BLaER1 treated with 17β-estradiol and CSF1 and Interleukin-3, amounts not matched to agents 10 nM and 100 nM (cell line): Measurements from ENCODE around the gene CTSA.

Source experiments
- H3K27ac ChIP-seq, 11 experiments: shearing (Covaris generic); formaldehyde crosslinking; 2 replicates each; pipeline ENCODE4 v1.8.1; 2022
- H3K27me3 ChIP-seq, 11 experiments: shearing (Covaris generic); formaldehyde crosslinking; 2 replicates each; pipeline ENCODE4 v1.8.1; 2022
- H3K36me3 ChIP-seq, 11 experiments: shearing (Covaris generic); formaldehyde crosslinking; 2 replicates each; pipeline ENCODE4 v1.8.1; 2022
- H3K4me1 ChIP-seq, 10 experiments: shearing (Covaris generic); formaldehyde crosslinking; 2 replicates each; pipeline ENCODE4 v1.8.1; 2022
- H3K4me2 ChIP-seq, 11 experiments: shearing (Covaris generic); formaldehyde crosslinking; 2 replicates each; pipeline ENCODE4 v1.8.1; 2022
- H3K4me3 ChIP-seq, 10 experiments: shearing (Covaris generic); formaldehyde crosslinking; 2 replicates each; pipeline ENCODE4 v1.8.1; 2022
- H3K9ac ChIP-seq, 11 experiments: shearing (Covaris generic); formaldehyde crosslinking; 2 replicates each; pipeline ENCODE4 v1.8.1; 2022
- H3K9me3 ChIP-seq, 11 experiments: shearing (Covaris generic); formaldehyde crosslinking; replicated peaks in 1 of 11; 2 replicates each; pipeline ENCODE4 v1.8.1; 2022
- H4K20me1 ChIP-seq, 11 experiments: shearing (Covaris generic); formaldehyde crosslinking; 2 replicates each; pipeline ENCODE4 v1.8.1; 2022
- Cebpa-rat ChIP-seq, 11 experiments: shearing (Covaris generic); IDR thresholded peaks; 2 replicates each; pipeline ENCODE4 v1.8.1; 2022

The CTSA gene

DNA sequence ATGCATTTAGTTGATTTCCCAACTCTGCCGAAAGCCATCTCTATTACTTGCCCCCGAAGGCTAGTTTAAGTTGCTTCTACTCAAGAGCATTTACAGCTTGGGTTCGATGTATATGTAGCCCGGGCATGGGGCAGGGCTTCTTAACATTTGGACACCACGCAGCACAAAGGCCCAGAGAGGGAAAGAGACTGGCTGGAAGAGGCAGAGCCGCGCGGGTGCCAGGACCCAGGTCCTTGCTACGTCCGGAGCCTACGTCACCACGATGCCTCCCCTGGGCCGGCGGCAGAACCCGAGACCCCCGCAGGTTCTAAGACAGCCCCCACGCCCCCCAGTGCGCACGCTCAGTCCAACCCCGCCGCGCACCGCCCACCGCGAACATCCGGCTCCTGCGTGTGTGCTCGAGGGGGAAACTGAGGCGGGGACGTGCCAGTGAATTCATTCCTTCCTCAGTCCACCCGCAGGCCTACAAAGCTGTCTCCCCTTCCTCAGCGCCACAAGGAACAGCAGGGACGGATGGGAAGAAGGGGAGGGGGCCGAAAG, 43.0 kb downstream of the CTSA start:
- Histone ChIP-seq H3K27ac (peak overlapping the region; percentile 99 to 100 (median 100)), H3K4me1 (peaks cover 18 to 44% (median 26%) of the 10 kb centered on the region in 10 experiments), H3K9me3 (no peaks in the 10 kb centered on the region), H3K4me3 (peak overlapping the region; percentile 78 to 98 (median 86)), H3K27me3 (no peaks in the 10 kb centered on the region), H3K4me2 (peak overlapping the region; percentile 84 to 99 (median 92)), H3K9ac (peak overlapping the region; percentile 99 to 100 (median 100)), H3K36me3 (peaks cover 24 to 27% (median 26%) of the 10 kb centered on the region in 11 experiments), H4K20me1 (peaks cover 0 to 50% (median 29%) of the 10 kb centered on the region in 11 experiments; a peak in 15 of 22 replicates)
- TF ChIP-seq Cebpa-rat (IDR thresholded peaks at IDR 0.05): no peak

DNA sequence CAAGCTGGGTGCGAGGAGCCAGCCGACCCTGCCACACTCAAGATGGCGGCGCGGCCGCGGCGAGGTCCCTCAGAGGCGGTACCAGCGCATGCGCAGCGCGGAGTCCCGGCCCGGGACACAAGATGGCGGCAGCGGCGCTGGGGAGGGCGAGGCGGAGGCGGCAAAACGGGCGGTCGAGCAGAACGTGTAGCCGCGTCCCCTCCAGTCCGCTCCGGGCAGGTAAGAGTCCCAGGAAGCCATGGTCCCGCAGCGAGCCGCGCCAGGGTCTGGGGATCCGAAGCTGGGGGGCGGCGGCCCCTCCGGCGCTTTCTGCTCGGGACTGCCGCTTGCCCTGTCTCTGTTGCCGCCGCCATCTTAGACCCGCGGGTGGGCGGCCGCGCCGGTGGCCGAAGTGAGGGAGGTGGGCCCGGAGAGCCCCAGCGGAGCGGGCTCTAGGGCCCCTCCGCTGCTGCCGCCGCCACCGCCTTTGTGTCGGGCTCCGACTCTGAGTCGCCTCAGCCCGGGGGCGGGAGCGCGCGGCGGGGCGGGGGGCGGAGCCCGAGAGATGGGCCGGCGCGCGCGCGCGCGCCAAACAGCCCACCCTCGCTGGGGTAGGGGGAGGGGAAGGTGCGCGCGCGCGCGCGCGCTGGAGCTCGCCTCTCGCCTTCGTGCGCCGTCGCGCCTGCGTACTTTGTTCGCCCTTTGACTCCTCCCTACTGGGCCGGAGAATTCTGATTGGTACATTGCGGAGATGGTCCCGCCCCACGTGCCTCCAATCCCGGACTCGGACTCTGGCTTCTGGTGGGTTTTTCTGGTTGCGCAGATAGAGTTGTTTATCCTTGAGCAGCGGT, 43.7 kb downstream of the CTSA start, which contains the start of gene PCIF1:
Gene PCIF1 (plus strand): TSS at position 98 of the 830 bp plus-strand sequence. CDS start 4,317 bp downstream, outside the sequence.
- Histone ChIP-seq H3K27ac (peak within 1 kb of the TSS; percentile 99 to 100 (median 100)), H3K27me3 (no peaks in the 10 kb centered on the region), H3K4me2 (peak within 1 kb of the TSS; percentile 84 to 99 (median 93)), H3K9me3 (no peaks in the 10 kb centered on the region), H3K4me1 (peaks cover 18 to 44% (median 26%) of the 10 kb centered on the region in 10 experiments), H3K4me3 (peak within 1 kb of the TSS; percentile 78 to 98 (median 86)), H4K20me1 (peaks cover 0 to 55% (median 29%) of the 10 kb centered on the region in 11 experiments; a peak in 15 of 22 replicates), H3K36me3 (peaks cover 31 to 34% (median 32%) of the 10 kb centered on the region in 11 experiments), H3K9ac (peak within 1 kb of the TSS; percentile 99 to 100 (median 100))
- no peak for TF ChIP-seq Cebpa-rat (IDR thresholded peaks at IDR 0.05)

DNA sequence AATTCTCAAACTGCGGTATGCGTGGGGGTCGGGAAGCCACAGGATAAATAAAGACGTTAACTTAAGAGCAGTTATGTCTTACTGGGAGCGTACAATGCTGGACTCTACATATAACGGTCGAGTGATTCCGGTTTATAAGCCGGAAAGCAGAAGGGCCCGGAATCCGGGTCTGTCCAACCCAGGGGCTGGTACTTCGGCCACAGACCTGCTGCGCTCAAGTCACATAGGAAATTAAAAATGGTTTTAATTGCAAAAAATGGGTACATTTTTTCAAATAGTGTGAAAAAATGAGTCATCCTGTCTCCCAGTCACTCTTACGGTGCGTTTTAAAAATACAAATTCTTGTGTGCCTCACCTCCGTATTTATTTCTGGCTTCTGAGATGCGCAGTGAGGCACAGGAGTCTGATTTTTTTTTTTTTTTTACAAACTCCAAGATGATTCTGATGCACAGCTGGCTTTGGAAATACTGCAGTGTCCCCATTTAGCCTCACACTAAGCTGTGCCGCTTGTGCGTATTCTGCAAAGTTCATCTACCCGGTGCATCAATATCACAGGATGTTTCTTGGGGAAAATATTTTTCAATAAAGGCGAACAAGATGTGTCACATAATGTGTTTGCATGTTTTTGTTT, 44.4 kb downstream of the CTSA start:
- H3K36me3 ChIP-seq: peaks cover 38 to 42% (median 40%) of the 10 kb centered on the region in 11 experiments
- H3K4me3 ChIP-seq: peak overlapping the region; percentile 78 to 98 (median 86)

DNA sequence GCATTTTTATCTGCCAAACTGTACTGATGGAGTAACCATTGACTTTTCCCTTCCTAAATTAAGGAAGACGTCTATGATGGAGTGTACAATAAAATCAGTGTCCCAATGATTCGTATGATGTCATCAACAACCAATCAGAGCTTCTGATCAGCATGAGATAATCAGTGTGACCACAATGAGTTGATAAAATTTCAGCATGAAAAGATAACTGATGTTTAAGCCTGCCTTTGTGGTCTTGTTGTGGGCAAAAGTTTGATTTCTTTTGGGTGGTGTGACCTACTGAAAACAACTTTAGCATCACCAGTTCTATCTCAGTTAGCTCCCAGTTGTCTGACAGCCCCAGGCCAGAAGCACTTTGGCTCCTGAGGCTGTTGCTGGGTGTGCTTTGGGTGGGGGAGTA, 46.6 kb downstream of the CTSA start:
- no peak overlapping the region for H3K4me2 ChIP-seq
- H4K20me1 ChIP-seq: peaks cover 0 to 63% (median 29%) of the 10 kb centered on the region in 11 experiments; a peak in 15 of 22 replicates
- peak overlapping the region in 4 of 11 experiments; percentile 0 to 39 (median 14); a peak in 3 of 22 replicates for H3K9ac ChIP-seq
- no peak overlapping the region for H3K4me3 ChIP-seq
- peak overlapping the region in 2 of 11 experiments; percentile 10 to 39; a peak in 2 of 22 replicates for H3K27ac ChIP-seq
- H3K9me3 ChIP-seq: no peaks in the 10 kb centered on the region
- H3K36me3 ChIP-seq: peaks cover 57 to 63% (median 60%) of the 10 kb centered on the region in 11 experiments
- no peaks in the 10 kb centered on the region for H3K27me3 ChIP-seq
- peaks cover 18 to 43% (median 26%) of the 10 kb centered on the region in 10 experiments for H3K4me1 ChIP-seq
- no peak for TF ChIP-seq Cebpa-rat (IDR thresholded peaks at IDR 0.05)

More for the DNA sequence above, 44.4 kb downstream of the CTSA start:
- Histone ChIP-seq H3K27ac (peak overlapping the region; percentile 99 to 100 (median 100)), H3K9ac (peak overlapping the region; percentile 99 to 100 (median 100)), H3K9me3 (no peaks in the 10 kb centered on the region), H4K20me1 (peaks cover 0 to 62% (median 29%) of the 10 kb centered on the region in 11 experiments; a peak in 15 of 22 replicates), H3K4me2 (peak overlapping the region; percentile 77 to 99 (median 86)), H3K4me1 (peaks cover 18 to 44% (median 26%) of the 10 kb centered on the region in 10 experiments), H3K27me3 (no peaks in the 10 kb centered on the region)
- TF ChIP-seq Cebpa-rat (IDR thresholded peaks at IDR 0.05): no peak

- Histone ChIP-seq H3K36me3 (peaks cover 68 to 74% (median 71%) of the 10 kb centered on the region in 11 experiments), H3K27ac (no peak overlapping the region), H3K9ac (peak overlapping the region in 3 of 11 experiments; percentile 0 to 27 (median 2); a peak in 3 of 22 replicates), H3K27me3 (no peaks in the 10 kb centered on the region), H3K9me3 (no peaks in the 10 kb centered on the region), H3K4me3 (no peak overlapping the region), H4K20me1 (peaks cover 0 to 52% (median 26%) of the 10 kb centered on the region in 11 experiments; a peak in 14 of 22 replicates), H3K4me1 (peaks cover 7 to 42% (median 16%) of the 10 kb centered on the region in 10 experiments), H3K4me2 (no peak overlapping the region)
- no peak for TF ChIP-seq Cebpa-rat (IDR thresholded peaks at IDR 0.05)
Observed at GRCh38 chr20:45938727-45939438, 47.7 kb downstream of the CTSA start.

DNA sequence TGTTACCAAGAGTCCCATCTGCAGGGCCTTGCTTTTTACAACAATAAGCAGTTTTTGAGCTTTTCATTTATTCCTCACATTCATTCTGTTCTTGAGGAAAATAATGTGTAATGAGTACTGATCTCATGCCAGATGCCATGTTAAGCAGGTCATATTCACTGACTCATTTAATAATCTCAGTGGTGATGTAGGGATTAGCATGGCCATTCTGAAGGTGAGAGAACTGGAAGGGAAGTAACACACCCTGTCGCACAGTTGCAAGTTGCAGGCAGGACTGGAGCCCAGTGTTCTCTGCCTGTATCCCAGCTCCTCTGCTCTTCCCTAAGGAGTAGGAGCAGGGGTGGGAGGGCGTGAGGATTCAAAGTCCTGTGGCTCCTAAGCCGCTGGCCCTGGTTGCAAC, 48.9 kb downstream of the CTSA start:
- peaks cover 80 to 86% (median 83%) of the 10 kb centered on the region in 11 experiments for H3K36me3 ChIP-seq
- no peak overlapping the region for H3K4me3 ChIP-seq
- no peaks in the 10 kb centered on the region for H3K9me3 ChIP-seq
- H3K4me2 ChIP-seq: no peak overlapping the region
- H3K9ac ChIP-seq: no peak overlapping the region
- H3K4me1 ChIP-seq: peaks cover 7 to 53% (median 16%) of the 10 kb centered on the region in 10 experiments
- peaks cover 0 to 50% (median 26%) of the 10 kb centered on the region in 11 experiments; a peak in 14 of 22 replicates for H4K20me1 ChIP-seq
- H3K27me3 ChIP-seq: no peaks in the 10 kb centered on the region
- TF ChIP-seq Cebpa-rat (IDR thresholded peaks at IDR 0.05): no peak
- H3K27ac ChIP-seq: no peak overlapping the region

DNA sequence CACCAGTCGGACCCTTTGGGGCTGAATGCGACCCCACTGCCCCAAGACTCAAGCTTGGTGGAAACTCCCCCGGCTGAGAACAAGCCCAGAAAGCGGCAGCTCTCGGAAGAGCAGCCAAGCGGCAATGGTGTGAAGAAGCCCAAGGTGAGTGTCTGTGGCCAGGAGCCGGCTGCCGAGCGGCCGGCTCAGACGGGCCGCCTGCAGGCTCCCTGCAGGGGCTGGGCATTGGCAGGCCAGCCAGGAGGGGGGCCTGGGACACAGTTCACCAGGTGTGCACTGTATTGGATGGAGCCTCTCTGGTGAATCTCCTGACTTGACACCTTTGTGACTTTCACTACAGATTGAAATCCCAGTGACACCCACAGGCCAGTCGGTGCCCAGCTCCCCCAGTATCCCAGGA, 49.3 kb downstream of the CTSA start:
- Histone ChIP-seq H3K4me3 (no peak overlapping the region), H3K27me3 (no peaks in the 10 kb centered on the region), H3K9ac (no peak overlapping the region), H4K20me1 (peaks cover 0 to 50% (median 26%) of the 10 kb centered on the region in 11 experiments; a peak in 14 of 22 replicates), H3K36me3 (peaks cover 84 to 90% (median 87%) of the 10 kb centered on the region in 11 experiments), H3K4me1 (peaks cover 7 to 58% (median 18%) of the 10 kb centered on the region in 10 experiments), H3K9me3 (no peaks in the 10 kb centered on the region), H3K4me2 (no peak overlapping the region), H3K27ac (no peak overlapping the region)
- no peak for TF ChIP-seq Cebpa-rat (IDR thresholded peaks at IDR 0.05)

- TF ChIP-seq Cebpa-rat (IDR thresholded peaks at IDR 0.05): no peak
- no peak overlapping the region for H3K4me3 ChIP-seq
- peak overlapping the region in 4 of 11 experiments; percentile 6 to 85 (median 44); a peak in 6 of 22 replicates for H3K27ac ChIP-seq
- H3K27me3 ChIP-seq: no peaks in the 10 kb centered on the region
- H3K4me2 ChIP-seq: peak overlapping the region in 3 of 11 experiments; percentile 15 to 72 (median 60); a peak in 5 of 22 replicates
- H3K36me3 ChIP-seq: peaks cover 95 to 100% (median 98%) of the 10 kb centered on the region in 11 experiments
- H3K4me1 ChIP-seq: peaks cover 12 to 59% (median 29%) of the 10 kb centered on the region in 10 experiments
- peaks cover 0 to 58% (median 25%) of the 10 kb centered on the region in 11 experiments; a peak in 16 of 22 replicates for H4K20me1 ChIP-seq
- peak overlapping the region in 4 of 11 experiments; percentile 0 to 61 (median 29); a peak in 3 of 22 replicates for H3K9ac ChIP-seq
- H3K9me3 ChIP-seq: no peaks in the 10 kb centered on the region
Observed at GRCh38 chr20:45943613-45944012, 52.5 kb downstream of the CTSA start.
